Measurements from ENCODE around the gene CDH4. TPM values are rescaled to one million over a fixed set of nuclear protein-coding genes. Genes with fewer than 3 reads are reported as not detected.

CDH4 gene
- total RNA-seq, 1 donor from 2014 or later, result not detected

GRCh38 chr20:61875221-61875885 is 623.3 kb downstream of the CDH4 start:
- DNase-seq (ENCODE audit: low spot score), result no peak
- no peak for ATAC-seq

- no peak for DNase-seq (ENCODE audit: low spot score)
- no peak for ATAC-seq
These were observed 623.9 kb downstream of the CDH4 start for GRCh38 chr20:61875996-61876395.

- no peak for ATAC-seq
- no peak for DNase-seq (ENCODE audit: low spot score)
These were observed 625.1 kb downstream of the CDH4 start for GRCh38 chr20:61876952-61877728.

GRCh38 chr20:61877776-61878477 is 625.9 kb downstream of the CDH4 start:
- DNase-seq (ENCODE audit: low spot score) (no peak), ATAC-seq (no peak)

GRCh38 chr20:61878478-61879302 is 626.6 kb downstream of the CDH4 start:
- no peak for DNase-seq (ENCODE audit: low spot score)

GRCh38 chr20:61879303-61879620 is 627.2 kb downstream of the CDH4 start:
- ATAC-seq, result no peak
- no peak for DNase-seq (ENCODE audit: low spot score)

More at GRCh38 chr20:61878478-61879302, 626.6 kb downstream of the CDH4 start:
- no peak for ATAC-seq

GRCh38 chr20:61879694-61880093 is 627.6 kb downstream of the CDH4 start:
- DNase-seq (ENCODE audit: low spot score), result no peak
- ATAC-seq, result no peak

- ATAC-seq (no peak), DNase-seq (ENCODE audit: low spot score) (no peak)
These were observed 628.6 kb downstream of the CDH4 start for GRCh38 chr20:61880706-61881105.

GRCh38 chr20:61881416-61881815 is 629.4 kb downstream of the CDH4 start:
- ATAC-seq, result no peak
- no peak for DNase-seq (ENCODE audit: low spot score)

- ATAC-seq (no peak), DNase-seq (ENCODE audit: low spot score) (no peak)
These were observed 629.8 kb downstream of the CDH4 start for GRCh38 chr20:61881861-61882260.

GRCh38 chr20:61882716-61883615 is 630.9 kb downstream of the CDH4 start:
- ATAC-seq, result no peak
- DNase-seq (ENCODE audit: low spot score), result no peak

- no peak for ATAC-seq
These were observed 631.9 kb downstream of the CDH4 start for GRCh38 chr20:61883857-61884393.

GRCh38 chr20:61884571-61885389 is 632.7 kb downstream of the CDH4 start:
- ATAC-seq (no peak), DNase-seq (ENCODE audit: low spot score) (no peak)

More at GRCh38 chr20:61883857-61884393, 631.9 kb downstream of the CDH4 start:
- no peak for DNase-seq (ENCODE audit: low spot score)

GRCh38 chr20:61885759-61886715 is 634.0 kb downstream of the CDH4 start:
- DNase-seq (ENCODE audit: low spot score) (no peak), ATAC-seq (no peak)

- DNase-seq (ENCODE audit: low spot score), result no peak
These were observed 634.9 kb downstream of the CDH4 start for GRCh38 chr20:61886721-61887595.

GRCh38 chr20:61887596-61888093 is 635.6 kb downstream of the CDH4 start:
- ATAC-seq, result no peak
- no peak for DNase-seq (ENCODE audit: low spot score)

More at GRCh38 chr20:61886721-61887595, 634.9 kb downstream of the CDH4 start:
- ATAC-seq, result peak; percentile 70
